Skin of body (tissue), 2 donors: ENCODE measurements around the gene CAPN1. TPM values are rescaled to one million over a fixed set of nuclear protein-coding genes. Genes with fewer than 3 reads are reported as not detected.
"Not testable (repeated sequence)": the region's sequence is repeated elsewhere in the genome, so short reads cannot be mapped to it uniquely, and the experiment has no call there.

Experiments
- DNase-seq: peaks from one replicate; lab custom pipeline; 2025; lab: John Stamatoyannopoulos, UW
- total RNA-seq: library from RNA; depleted of rRNA; stranded (reverse); fragments of >200 nt; gene quantifications from one replicate; pipeline ENCODE4 v1.2.3, GENCODE V29; 2014

CAPN1 gene
- total RNA-seq, 1 donor from 2014 or later, result 79.7 TPM

GRCh38 chr11:65159012-65159411, 22.7 kb upstream of the CAPN1 start:
- no peak for DNase-seq

- DNase-seq, result no peak
Observed at GRCh38 chr11:65160643-65161042, 21.1 kb upstream of the CAPN1 start.

GRCh38 chr11:65163684-65164083, 18.0 kb upstream of the CAPN1 start:
- no peak for DNase-seq

GRCh38 chr11:65165410-65166317, 16.1 kb upstream of the CAPN1 start:
- DNase-seq, result no peak

- no peak for DNase-seq
Observed at GRCh38 chr11:65166893-65167292, 14.8 kb upstream of the CAPN1 start.

- DNase-seq, result no peak
Observed at GRCh38 chr11:65167656-65168055, 14.1 kb upstream of the CAPN1 start.

- no peak for DNase-seq
Observed at GRCh38 chr11:65169164-65169641, 12.5 kb upstream of the CAPN1 start.

- no peak for DNase-seq
Observed at GRCh38 chr11:65170058-65170534, 11.6 kb upstream of the CAPN1 start, which contains the start of gene SPDYC. TSS of gene SPDYC (plus strand) at chr11:65170233. CDS start at chr11:65171358, 1,125 bp downstream.

GRCh38 chr11:65172600-65172999, 9.1 kb upstream of the CAPN1 start:
- no peak for DNase-seq

GRCh38 chr11:65174571-65175010, 7.1 kb upstream of the CAPN1 start:
- DNase-seq, result not testable (repeated sequence)

- DNase-seq, result no peak
Observed at GRCh38 chr11:65180877-65181568, 705 bp upstream of the CAPN1 start.

GRCh38 chr11:65182258-65183170, 786 bp downstream of the CAPN1 start:
- no peak for DNase-seq

GRCh38 chr11:65183201-65183891, 1.6 kb downstream of the CAPN1 start:
- DNase-seq, result no peak

- DNase-seq, result no peak
Observed at GRCh38 chr11:65184146-65184545, 2.4 kb downstream of the CAPN1 start.

- no peak for DNase-seq
Observed at GRCh38 chr11:65185171-65185570, 3.4 kb downstream of the CAPN1 start.

- no peak for DNase-seq
Observed at GRCh38 chr11:65185869-65186341, 4.2 kb downstream of the CAPN1 start.

GRCh38 chr11:65186701-65187100, 5.0 kb downstream of the CAPN1 start:
- DNase-seq, result no peak

GRCh38 chr11:65187146-65187675, 5.5 kb downstream of the CAPN1 start:
- no peak for DNase-seq

GRCh38 chr11:65187971-65188461, 6.3 kb downstream of the CAPN1 start:
- no peak for DNase-seq

- no peak for DNase-seq
Observed at GRCh38 chr11:65188486-65188885, 6.8 kb downstream of the CAPN1 start.
